HEK293 (cell line): Measurements from ENCODE around the gene GARIN5A.
A peak's percentile ranks its signal among the peaks of the same experiment; 100 is the strongest.

Experiments
- HOXC10 ChIP-seq: sonication (generic); formaldehyde crosslinking; IDR thresholded peaks from 2 replicates; pipeline ENCODE4 v1.8.1; 2023; ENCODE audit warnings: mild to moderate bottlenecking, missing genetic modification reagents
- OSR2 ChIP-seq: fragments of 450-650 bp; formaldehyde crosslinking; IDR thresholded peaks from 2 replicates; pipeline ENCODE4 v1.5.1; 2016; ENCODE audit warnings: missing biosample characterization, missing genetic modification characterization
- PRDM1 ChIP-seq: fragments of 450-650 bp; formaldehyde crosslinking; IDR thresholded peaks from 2 replicates; pipeline ENCODE4; 2016; ENCODE audit warnings: missing biosample characterization, missing genetic modification characterization
- SALL2 ChIP-seq: fragments of 450-650 bp; formaldehyde crosslinking; IDR thresholded peaks from 2 replicates; pipeline ENCODE4 v1.5.0; 2017; ENCODE audit warnings: missing biosample characterization, mild to moderate bottlenecking, missing genetic modification characterization, borderline replicate concordance
- SCRT2 ChIP-seq: fragments of 450-650 bp; formaldehyde crosslinking; IDR thresholded peaks from 2 replicates; pipeline ENCODE4 v1.5.1; 2016; ENCODE audit warnings: missing biosample characterization, missing genetic modification characterization
- ZBTB1 ChIP-seq: fragments of 450-650 bp; formaldehyde crosslinking; IDR thresholded peaks from 2 replicates; pipeline ENCODE4 v1.5.1; 2016; ENCODE audit warnings: missing biosample characterization, missing genetic modification characterization
- ZBTB21 ChIP-seq: fragments of 450-650 bp; formaldehyde crosslinking; IDR thresholded peaks from 2 replicates; pipeline ENCODE4 v1.5.1; 2017; ENCODE audit warnings: missing biosample characterization, missing genetic modification characterization
- ZNF121 ChIP-seq: fragments of 450-650 bp; formaldehyde crosslinking; IDR thresholded peaks from 2 replicates; pipeline ENCODE4 v1.5.1; 2016; ENCODE audit warnings: missing biosample characterization, missing genetic modification characterization
- ZNF138 ChIP-seq: fragments of 450-650 bp; formaldehyde crosslinking; IDR thresholded peaks from 2 replicates; pipeline ENCODE4 v1.5.1; 2016; ENCODE audit warnings: missing biosample characterization, missing genetic modification characterization, borderline replicate concordance
- ZNF202 ChIP-seq: fragments of 450-650 bp; formaldehyde crosslinking; IDR thresholded peaks from 2 replicates; pipeline ENCODE4 v1.5.1; 2016; ENCODE audit warnings: missing biosample characterization, missing genetic modification characterization, borderline replicate concordance
- ZNF223 ChIP-seq: fragments of 450-650 bp; formaldehyde crosslinking; IDR thresholded peaks from 2 replicates; pipeline ENCODE4 v1.5.1; 2016; ENCODE audit warnings: missing biosample characterization, missing genetic modification characterization
- ZNF596 ChIP-seq: fragments of 450-650 bp; IDR thresholded peaks from 2 replicates; pipeline ENCODE4 v1.5.0; 2018; ENCODE audit warnings: missing biosample characterization, mild to moderate bottlenecking, missing genetic modification characterization, moderate library complexity
- ZNF610 ChIP-seq: fragments of 450-650 bp; formaldehyde crosslinking; IDR thresholded peaks from 2 replicates; pipeline ENCODE4 v1.5.1; 2016; ENCODE audit warnings: missing biosample characterization, missing genetic modification characterization, borderline replicate concordance
- ZNF621 ChIP-seq: fragments of 450-650 bp; formaldehyde crosslinking; IDR thresholded peaks from 2 replicates; pipeline ENCODE4 v1.5.1; 2017; ENCODE audit warnings: missing biosample characterization, missing genetic modification characterization
- ZSCAN30 ChIP-seq: fragments of 450-650 bp; IDR thresholded peaks from 2 replicates; pipeline ENCODE4 v1.5.1; 2018; ENCODE audit warnings: missing biosample characterization, mild to moderate bottlenecking, missing genetic modification characterization, moderate library complexity
- TF ChIP-seq, protein P1 (sequence below): fragments of 450-650 bp; formaldehyde crosslinking; IDR thresholded peaks from 2 replicates; pipeline ENCODE4 v1.5.1; 2016; ENCODE audit warnings: missing biosample characterization, missing genetic modification characterization
- TF ChIP-seq, protein P2 (sequence below): fragments of 450-650 bp; formaldehyde crosslinking; IDR thresholded peaks from 2 replicates; pipeline ENCODE4 v1.5.1; 2016; ENCODE audit warnings: missing biosample characterization, missing genetic modification characterization, borderline replicate concordance
- TF ChIP-seq, protein P3 (sequence below): fragments of 450-650 bp; formaldehyde crosslinking; IDR thresholded peaks from 2 replicates; pipeline ENCODE4 v1.5.1; 2016; ENCODE audit warnings: missing biosample characterization, missing genetic modification characterization
- TF ChIP-seq, protein P4 (sequence below): fragments of 450-650 bp; formaldehyde crosslinking; IDR thresholded peaks from 2 replicates; pipeline ENCODE4 v1.5.1; 2016; ENCODE audit warnings: missing biosample characterization, missing genetic modification characterization
- TF ChIP-seq, protein P5 (sequence below): fragments of 450-650 bp; formaldehyde crosslinking; IDR thresholded peaks from 2 replicates; pipeline ENCODE4 v1.5.1; 2017; ENCODE audit warnings: missing biosample characterization, missing genetic modification characterization
- TF ChIP-seq, protein P6 (sequence below): sonication (generic); formaldehyde crosslinking; IDR thresholded peaks from 2 replicates; pipeline ENCODE4 v1.8.1; 2022; ENCODE audit warnings: mild to moderate bottlenecking, moderate library complexity, missing genetic modification reagents
- TF ChIP-seq, protein P7 (sequence below): fragments of 450-650 bp; formaldehyde crosslinking; IDR thresholded peaks from 2 replicates; pipeline ENCODE4 v1.5.1; 2016; ENCODE audit warnings: missing biosample characterization, missing genetic modification characterization
- TF ChIP-seq, protein P8 (sequence below): fragments of 450-650 bp; formaldehyde crosslinking; IDR thresholded peaks from 2 replicates; pipeline ENCODE4 v1.5.1; 2016; ENCODE audit warnings: missing biosample characterization, missing genetic modification characterization
- TF ChIP-seq, protein P9 (sequence below): fragments of 450-650 bp; formaldehyde crosslinking; IDR thresholded peaks from 2 replicates; pipeline ENCODE4 v1.5.1; 2017; ENCODE audit warnings: missing biosample characterization, mild to moderate bottlenecking, missing genetic modification characterization, moderate library complexity

Gene GARIN5A

DNA sequence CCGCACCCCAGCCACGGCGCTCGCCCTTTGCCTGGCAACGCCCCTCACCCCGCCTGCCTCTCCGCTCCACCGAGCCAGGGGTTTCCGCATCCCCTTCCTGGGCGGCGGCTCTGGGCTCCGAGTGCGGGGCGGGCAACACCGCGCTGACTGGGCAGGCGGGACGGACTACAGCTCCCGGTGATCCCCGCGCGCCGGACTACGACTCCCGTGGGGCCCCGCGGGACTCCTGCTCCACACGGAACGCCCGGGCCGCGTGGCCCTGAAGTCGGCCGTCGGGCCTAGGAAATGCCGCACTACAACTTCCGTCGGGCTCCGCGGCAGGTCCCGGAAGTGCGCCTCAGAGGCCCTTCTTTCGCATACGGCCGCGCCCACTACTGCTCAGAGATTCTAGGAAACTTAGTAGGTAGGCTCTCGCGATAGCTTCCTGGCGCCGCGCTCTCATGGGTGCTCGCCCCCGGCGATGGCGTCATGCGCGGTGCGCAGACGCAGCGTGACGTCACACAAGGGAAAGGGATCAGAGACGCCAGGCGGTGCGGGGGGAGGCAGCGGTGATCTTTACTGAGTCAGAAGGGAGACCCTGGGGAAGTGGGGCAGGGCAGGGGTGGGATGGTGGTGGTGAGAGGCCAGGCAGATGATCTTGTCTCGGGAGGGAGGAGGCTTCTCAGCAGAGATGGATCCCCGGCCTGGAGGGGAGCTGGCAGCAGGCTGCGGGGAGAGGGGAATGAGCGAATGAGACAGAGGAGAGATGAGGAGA, 34.6 kb upstream of the GARIN5A start, which contains the start of gene JOSD2 (continued):
- TF ChIP-seq ZNF596 (no peak), ZNF121 (tag by site-specific recombination) (0 out of 2 replicates have a peak, but pooled peaks have one; percentile 29), SCRT2 (tag by site-specific recombination) (no peak; the same call in 1 of the 2 replicates), SALL2 (tag by site-specific recombination) (no peak), ZBTB1 (tag by site-specific recombination) (no peak), ZNF202 (no peak), ZNF223 (tag by site-specific recombination) (no peak), ZNF621 (tag by site-specific recombination) (no peak), HOXC10 (CRISPR knock-in tag) (no peak), OSR2 (tag by site-specific recombination) (no peak), ZSCAN30 (tag by site-specific recombination) (peak; percentile 79), ZNF610 (tag by site-specific recombination) (peak; percentile 66; the same call in 1 of the 2 replicates), PRDM1 (tag by site-specific recombination) (peak; percentile 81), ZNF138 (tag by site-specific recombination) (no peak), ZBTB21 (tag by site-specific recombination) (peak; percentile 100)
- TF ChIP-seq, protein P1, sequence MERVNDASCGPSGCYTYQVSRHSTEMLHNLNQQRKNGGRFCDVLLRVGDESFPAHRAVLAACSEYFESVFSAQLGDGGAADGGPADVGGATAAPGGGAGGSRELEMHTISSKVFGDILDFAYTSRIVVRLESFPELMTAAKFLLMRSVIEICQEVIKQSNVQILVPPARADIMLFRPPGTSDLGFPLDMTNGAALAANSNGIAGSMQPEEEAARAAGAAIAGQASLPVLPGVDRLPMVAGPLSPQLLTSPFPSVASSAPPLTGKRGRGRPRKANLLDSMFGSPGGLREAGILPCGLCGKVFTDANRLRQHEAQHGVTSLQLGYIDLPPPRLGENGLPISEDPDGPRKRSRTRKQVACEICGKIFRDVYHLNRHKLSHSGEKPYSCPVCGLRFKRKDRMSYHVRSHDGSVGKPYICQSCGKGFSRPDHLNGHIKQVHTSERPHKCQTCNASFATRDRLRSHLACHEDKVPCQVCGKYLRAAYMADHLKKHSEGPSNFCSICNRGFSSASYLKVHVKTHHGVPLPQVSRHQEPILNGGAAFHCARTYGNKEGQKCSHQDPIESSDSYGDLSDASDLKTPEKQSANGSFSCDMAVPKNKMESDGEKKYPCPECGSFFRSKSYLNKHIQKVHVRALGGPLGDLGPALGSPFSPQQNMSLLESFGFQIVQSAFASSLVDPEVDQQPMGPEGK = peak; percentile 95
- TF ChIP-seq, protein P2, sequence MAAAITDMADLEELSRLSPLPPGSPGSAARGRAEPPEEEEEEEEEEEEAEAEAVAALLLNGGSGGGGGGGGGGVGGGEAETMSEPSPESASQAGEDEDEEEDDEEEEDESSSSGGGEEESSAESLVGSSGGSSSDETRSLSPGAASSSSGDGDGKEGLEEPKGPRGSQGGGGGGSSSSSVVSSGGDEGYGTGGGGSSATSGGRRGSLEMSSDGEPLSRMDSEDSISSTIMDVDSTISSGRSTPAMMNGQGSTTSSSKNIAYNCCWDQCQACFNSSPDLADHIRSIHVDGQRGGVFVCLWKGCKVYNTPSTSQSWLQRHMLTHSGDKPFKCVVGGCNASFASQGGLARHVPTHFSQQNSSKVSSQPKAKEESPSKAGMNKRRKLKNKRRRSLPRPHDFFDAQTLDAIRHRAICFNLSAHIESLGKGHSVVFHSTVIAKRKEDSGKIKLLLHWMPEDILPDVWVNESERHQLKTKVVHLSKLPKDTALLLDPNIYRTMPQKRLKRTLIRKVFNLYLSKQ (tag by site-specific recombination) = no peak
- TF ChIP-seq, protein P3, sequence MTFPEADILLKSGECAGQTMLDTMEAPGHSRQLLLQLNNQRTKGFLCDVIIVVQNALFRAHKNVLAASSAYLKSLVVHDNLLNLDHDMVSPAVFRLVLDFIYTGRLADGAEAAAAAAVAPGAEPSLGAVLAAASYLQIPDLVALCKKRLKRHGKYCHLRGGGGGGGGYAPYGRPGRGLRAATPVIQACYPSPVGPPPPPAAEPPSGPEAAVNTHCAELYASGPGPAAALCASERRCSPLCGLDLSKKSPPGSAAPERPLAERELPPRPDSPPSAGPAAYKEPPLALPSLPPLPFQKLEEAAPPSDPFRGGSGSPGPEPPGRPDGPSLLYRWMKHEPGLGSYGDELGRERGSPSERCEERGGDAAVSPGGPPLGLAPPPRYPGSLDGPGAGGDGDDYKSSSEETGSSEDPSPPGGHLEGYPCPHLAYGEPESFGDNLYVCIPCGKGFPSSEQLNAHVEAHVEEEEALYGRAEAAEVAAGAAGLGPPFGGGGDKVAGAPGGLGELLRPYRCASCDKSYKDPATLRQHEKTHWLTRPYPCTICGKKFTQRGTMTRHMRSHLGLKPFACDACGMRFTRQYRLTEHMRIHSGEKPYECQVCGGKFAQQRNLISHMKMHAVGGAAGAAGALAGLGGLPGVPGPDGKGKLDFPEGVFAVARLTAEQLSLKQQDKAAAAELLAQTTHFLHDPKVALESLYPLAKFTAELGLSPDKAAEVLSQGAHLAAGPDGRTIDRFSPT (tag by site-specific recombination) = peak; percentile 24; the same call in 1 of the 2 replicates
- TF ChIP-seq, protein P4, sequence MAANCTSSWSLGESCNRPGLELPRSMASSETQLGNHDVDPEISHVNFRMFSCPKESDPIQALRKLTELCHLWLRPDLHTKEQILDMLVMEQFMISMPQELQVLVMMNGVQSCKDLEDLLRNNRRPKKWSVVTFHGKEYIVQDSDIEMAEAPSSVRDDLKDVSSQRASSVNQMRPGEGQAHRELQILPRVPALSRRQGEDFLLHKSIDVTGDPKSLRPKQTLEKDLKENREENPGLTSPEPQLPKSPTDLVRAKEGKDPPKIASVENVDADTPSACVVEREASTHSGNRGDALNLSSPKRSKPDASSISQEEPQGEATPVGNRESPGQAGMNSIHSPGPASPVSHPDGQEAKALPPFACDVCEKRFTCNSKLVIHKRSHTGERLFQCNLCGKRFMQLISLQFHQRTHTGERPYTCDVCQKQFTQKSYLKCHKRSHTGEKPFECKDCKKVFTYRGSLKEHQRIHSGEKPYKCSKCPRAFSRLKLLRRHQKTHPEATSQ (tag by site-specific recombination) = no peak
- TF ChIP-seq, protein P5, sequence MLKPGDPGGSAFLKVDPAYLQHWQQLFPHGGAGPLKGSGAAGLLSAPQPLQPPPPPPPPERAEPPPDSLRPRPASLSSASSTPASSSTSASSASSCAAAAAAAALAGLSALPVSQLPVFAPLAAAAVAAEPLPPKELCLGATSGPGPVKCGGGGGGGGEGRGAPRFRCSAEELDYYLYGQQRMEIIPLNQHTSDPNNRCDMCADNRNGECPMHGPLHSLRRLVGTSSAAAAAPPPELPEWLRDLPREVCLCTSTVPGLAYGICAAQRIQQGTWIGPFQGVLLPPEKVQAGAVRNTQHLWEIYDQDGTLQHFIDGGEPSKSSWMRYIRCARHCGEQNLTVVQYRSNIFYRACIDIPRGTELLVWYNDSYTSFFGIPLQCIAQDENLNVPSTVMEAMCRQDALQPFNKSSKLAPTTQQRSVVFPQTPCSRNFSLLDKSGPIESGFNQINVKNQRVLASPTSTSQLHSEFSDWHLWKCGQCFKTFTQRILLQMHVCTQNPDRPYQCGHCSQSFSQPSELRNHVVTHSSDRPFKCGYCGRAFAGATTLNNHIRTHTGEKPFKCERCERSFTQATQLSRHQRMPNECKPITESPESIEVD = no peak
- TF ChIP-seq, protein P6, sequence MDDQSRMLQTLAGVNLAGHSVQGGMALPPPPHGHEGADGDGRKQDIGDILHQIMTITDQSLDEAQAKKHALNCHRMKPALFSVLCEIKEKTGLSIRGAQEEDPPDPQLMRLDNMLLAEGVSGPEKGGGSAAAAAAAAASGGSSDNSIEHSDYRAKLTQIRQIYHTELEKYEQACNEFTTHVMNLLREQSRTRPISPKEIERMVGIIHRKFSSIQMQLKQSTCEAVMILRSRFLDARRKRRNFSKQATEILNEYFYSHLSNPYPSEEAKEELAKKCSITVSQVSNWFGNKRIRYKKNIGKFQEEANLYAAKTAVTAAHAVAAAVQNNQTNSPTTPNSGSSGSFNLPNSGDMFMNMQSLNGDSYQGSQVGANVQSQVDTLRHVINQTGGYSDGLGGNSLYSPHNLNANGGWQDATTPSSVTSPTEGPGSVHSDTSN (CRISPR knock-in tag) = no peak; the same call in 1 of the 2 replicates
- TF ChIP-seq, protein P7, sequence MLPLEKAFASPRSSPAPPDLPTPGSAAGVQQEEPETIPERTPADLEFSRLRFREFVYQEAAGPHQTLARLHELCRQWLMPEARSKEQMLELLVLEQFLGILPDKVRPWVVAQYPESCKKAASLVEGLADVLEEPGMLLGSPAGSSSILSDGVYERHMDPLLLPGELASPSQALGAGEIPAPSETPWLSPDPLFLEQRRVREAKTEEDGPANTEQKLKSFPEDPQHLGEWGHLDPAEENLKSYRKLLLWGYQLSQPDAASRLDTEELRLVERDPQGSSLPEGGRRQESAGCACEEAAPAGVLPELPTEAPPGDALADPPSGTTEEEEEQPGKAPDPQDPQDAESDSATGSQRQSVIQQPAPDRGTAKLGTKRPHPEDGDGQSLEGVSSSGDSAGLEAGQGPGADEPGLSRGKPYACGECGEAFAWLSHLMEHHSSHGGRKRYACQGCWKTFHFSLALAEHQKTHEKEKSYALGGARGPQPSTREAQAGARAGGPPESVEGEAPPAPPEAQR (tag by site-specific recombination) = peak; percentile 16; the same call in 1 of the 2 replicates
- TF ChIP-seq, protein P8, sequence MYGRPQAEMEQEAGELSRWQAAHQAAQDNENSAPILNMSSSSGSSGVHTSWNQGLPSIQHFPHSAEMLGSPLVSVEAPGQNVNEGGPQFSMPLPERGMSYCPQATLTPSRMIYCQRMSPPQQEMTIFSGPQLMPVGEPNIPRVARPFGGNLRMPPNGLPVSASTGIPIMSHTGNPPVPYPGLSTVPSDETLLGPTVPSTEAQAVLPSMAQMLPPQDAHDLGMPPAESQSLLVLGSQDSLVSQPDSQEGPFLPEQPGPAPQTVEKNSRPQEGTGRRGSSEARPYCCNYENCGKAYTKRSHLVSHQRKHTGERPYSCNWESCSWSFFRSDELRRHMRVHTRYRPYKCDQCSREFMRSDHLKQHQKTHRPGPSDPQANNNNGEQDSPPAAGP (tag by site-specific recombination) = peak; percentile 72; the same call in 1 of the 2 replicates
- TF ChIP-seq, protein P9, sequence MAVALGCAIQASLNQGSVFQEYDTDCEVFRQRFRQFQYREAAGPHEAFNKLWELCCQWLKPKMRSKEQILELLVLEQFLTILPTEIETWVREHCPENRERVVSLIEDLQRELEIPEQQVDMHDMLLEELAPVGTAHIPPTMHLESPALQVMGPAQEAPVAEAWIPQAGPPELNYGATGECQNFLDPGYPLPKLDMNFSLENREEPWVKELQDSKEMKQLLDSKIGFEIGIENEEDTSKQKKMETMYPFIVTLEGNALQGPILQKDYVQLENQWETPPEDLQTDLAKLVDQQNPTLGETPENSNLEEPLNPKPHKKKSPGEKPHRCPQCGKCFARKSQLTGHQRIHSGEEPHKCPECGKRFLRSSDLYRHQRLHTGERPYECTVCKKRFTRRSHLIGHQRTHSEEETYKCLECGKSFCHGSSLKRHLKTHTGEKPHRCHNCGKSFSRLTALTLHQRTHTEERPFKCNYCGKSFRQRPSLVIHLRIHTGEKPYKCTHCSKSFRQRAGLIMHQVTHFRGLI (tag by site-specific recombination) = peak; percentile 83
